HG02798 (cell line): ENCODE data around the gene ROR2.
A peak's percentile ranks its signal among the peaks of the same experiment; 100 is the strongest.

Experiments
- ATAC-seq: cut with Tn5 transposase; IDR thresholded peaks from one replicate; pipeline ENCODE4 v1.9.1; 2021; ENCODE audit warnings: mild to moderate bottlenecking; ENCODE audit not compliant: unreplicated experiment, poor library complexity

The ROR2 gene

DNA sequence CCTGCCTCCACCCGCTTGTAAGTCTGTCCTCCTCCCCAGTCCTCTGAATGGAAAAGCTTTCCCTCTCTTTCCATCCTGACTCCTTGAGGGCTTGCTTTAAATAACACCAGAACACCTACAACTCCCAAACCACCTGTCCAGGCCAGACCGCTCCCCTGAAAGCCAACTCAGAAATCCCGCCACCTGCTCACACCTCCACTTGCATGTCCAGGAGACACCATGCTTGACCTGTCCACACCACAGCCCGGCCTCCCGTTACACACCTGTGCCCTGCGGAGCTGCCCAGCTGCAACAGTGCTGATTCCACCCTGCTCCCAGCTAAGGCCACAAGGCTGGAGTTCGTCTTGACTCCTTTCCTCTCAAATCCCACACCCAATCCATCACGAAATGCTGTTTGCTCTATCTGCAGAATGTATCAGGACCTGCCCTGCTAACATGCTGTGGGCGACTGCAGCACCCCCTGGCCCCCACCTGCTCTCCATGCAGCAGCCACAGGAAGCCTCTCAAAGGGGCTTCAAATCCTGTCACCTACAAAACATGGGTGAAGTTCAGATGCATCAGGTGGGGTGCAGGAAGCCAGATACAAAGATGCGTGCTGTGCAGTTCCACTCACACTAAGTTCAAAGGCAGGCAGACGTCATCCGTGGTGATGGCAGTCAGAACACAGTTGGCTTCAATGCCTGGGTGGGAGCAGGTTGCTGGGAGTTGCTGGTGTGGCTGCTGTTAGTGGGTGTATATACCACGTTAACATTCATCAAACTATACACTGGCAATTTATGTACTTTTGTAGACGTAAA is 166.0 kb downstream of the ROR2 start:
- no peak for ATAC-seq

DNA sequence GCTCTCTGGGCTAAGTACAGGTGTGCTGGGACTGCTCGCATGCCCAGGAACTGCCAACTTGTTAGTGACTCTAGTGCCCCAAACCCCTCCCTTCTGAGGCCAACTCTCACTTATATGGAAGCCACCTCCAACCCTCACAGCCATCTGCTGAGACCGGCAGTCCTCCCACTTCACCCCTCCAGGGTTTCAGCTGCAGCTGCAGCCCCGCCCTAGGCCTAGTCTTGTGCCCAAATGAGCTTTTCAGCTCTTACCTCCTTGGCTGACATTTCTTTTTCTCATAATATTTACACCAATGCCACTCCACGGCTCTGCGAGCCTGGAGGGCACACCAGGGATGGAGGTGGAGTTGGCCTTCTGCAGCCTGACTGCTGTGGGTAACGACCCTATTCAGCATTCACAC is 166.6 kb downstream of the ROR2 start:
- no peak for ATAC-seq

DNA sequence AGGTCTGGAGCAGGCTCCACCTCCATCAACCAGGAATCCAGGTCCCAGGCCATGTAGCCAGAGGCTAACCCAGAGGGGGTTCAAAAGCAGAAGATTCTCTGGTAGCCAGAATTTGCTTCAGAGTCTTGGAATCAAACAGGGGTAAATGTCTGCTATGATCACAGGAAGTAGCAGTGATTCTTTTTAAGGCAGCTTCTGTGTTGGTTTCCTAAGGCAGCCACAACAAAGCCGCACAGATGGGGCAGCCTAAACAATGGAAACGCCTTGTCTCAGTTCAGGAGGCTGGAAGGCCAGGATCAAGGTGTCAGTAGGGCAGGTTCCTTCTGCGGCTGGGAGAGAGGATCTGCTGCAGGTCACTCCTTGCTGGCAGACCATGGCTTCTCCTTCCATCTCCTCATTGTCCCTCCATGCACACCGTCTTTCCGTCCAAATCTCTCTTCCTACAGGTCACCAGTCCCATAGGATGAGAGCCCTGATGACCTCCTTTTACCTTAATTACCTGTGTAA is 167.3 kb downstream of the ROR2 start:
- no peak for ATAC-seq

DNA sequence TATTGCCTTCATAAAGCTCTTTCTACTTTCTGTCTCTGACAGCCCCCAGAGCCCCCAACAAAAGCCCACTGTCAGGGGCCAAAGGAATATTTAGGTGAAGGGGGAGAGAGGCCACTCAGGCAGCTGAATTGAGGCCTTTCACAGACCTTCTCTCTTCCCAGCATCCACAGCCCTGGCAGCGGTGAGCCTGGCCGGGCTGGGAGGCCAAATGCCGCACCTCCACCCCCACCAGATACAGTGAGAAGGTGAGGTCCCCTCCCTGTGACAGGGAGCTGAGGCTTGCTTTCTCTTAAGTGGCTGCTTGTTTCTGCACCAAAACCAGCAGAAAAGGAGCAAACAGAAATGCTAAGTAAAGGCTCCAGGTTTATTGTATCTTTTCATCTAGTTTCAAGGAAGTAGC is 168.1 kb downstream of the ROR2 start:
- ATAC-seq = no peak

DNA sequence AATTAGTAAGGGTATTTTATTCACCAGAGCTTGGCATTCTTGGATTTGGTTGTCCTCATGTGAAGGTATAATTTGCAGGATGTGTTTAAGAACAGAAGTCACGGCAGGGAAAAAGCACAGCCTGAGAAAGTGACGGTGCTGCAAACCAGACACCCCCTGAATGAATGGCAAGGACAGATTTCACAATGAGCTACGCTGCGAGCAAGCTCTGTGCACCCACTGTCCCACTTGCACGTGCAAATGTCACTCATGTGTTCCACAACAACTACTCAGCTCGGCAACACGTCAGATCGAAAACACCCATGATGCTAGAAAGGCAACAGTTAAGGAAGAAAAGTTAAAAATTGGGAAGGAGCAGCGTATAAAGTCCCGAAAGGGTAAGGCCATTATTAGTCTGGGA is 168.9 kb downstream of the ROR2 start:
- ATAC-seq = no peak

DNA sequence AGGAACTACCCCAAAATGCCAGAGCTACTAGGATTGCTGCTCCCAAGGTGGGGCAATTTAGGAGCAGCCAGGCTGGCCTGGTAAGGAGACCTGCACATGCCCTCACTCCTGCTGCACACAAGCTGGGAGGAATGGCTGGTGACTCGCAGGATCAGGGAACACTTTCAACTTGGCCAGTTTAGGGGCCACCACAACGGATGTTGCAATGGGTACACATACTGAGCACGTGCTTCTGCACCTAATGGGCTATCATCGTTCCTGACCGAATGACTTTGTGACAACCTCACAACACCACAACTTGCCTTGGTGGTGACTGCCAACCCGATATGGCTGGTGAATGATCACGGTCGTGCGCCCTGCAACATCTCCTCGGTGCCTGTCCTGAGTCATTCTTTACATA is 172.0 kb downstream of the ROR2 start:
- ATAC-seq = no peak

DNA sequence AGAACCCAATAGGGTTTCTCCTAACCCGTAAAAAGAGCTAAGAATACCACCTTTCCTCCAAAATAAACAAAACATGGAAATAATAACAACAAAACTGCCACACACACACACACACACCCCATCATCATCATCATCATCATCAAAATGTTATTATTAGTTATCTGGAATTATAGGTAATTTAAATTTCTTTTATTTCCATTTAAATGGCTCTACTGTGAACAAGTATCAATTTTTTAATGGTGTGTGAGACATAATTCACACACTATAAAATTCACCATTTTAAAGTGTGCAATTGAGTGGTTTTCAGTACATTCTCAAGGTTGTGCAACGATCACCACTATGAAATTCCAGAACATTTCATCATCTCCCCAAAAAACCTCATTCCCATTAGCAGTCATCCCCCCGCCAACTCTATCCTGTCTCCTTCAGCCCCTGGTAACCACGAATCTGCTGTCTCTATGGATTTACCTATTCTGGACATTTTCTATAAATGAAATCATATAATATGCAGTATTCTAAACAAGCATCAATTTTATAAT is 172.7 kb downstream of the ROR2 start:
- ATAC-seq = no peak

DNA sequence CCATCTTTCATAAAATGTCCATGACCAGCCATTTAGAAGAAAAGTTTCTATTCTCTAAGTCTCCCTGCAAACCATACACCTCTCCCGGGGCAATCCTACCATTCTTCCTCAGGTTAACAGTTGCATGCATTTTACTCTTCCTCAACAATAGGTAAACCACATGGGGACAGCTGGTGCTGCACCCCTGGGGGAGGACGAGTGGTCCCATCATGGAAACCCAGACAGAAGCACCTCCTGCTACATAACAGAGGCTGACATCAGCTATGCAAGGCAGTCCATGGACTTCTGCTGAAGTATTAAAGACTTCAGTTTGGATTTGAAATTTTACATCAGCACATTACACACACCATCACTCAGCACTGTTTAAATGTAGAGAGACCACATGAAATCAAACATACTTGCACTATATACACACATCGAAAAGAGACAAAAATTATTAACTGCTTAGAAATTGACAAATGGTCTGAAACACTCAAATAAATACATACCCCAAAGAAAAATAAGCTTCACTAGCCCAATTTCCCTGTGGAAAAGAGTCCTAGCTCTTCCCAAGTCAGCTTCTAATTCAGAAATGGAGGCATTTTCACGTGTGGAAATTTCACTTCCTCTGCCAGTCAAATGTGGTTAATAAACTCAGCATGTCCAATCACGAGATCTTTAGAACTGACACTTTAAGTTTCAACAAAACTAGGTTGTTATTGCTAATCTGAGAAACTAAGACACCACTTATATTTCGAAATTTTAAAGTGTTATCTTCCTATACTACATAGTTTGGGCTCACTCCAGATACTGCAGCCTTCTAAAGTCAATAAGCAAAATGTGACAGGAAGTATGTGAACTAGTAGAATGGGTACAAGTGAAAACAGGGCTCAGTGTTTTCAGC is 173.4 kb downstream of the ROR2 start:
- no peak for ATAC-seq

DNA sequence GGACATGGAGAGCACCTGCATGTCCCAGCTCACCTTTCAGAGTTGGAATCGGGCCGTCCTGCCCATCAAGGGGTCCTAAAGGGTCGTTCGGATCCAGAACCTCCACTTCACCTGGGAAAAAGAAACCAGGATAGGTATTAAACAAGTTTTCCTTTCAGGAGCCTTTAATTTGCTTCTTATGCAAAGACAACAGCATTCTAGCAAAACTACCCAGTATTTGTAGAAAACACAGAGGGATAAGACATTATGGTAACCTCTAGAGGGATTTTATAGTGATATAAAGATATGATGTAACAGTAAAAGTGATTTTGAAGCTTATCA is 174.4 kb downstream of the ROR2 start:
- ATAC-seq = no peak

DNA sequence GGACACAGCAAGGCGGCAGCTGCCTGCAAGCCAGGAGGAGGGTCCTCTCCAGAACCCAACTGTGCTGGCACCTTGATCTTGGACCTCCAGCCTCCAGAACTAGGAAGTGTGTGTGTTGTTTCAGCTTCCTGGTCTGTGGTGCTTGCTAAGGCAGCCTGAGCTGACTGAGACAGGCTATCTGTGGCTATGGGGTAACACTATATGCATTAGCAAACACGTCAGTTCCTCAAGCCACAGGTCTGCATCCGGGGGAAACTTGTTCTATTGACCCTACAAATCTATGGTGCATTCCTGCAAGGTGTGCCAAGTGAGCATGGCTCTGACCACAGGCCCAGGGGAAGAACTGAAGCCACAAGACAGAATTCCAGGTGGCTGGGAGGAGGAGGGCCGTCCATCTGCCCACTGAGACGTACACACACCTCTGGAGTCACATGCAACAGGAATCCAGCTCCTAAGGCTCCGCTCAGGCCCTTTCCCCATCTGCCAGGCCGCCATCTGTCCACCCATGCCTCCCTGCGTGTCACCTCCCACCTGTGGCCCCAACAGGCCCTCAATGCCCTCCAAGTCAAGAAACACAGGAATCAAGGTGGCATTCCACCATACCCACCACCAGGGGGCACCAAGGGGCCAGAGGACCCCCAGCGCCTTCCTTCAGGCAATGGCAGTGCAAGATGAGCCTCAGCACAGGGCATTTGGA is 174.9 kb downstream of the ROR2 start:
- peak; percentile 61 for ATAC-seq

DNA sequence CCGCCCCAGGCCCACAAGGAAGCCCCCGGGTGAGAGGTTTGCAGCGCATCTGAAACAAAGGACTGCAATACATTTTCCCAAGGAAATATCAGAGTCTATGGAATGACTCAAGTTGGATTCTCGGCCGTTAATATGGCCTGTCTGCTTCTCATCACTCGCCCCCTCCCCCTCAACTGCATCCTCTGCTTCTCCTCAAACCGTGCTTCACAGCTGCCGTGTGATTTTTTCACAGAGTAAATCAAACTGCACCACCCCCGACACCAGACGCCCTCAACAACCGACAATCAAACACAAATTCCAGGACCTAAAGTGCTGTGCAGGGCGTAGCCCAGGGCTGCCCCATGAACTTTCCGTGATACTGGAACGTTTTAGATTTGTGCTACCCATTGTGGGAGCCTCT is 176.9 kb downstream of the ROR2 start:
- ATAC-seq = no peak

DNA sequence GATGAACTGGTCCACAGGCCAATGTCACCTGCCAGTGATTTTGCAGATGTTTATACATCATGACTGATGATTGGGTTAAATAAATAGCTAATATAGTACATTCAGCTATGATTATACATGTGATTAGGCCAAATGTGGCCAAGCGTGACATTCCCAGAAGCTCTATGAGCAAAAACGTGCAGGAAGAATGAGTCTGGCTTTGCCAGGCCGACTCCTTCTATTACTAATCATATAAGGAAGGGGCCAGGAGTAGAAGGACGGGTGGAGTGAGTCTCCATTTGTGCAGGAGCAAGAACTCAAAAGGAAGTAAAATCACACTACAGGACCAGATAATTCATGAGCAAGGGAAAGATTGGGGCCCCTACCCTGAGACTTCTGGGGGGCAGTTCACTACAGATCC is 178.2 kb downstream of the ROR2 start:
- ATAC-seq = no peak

DNA sequence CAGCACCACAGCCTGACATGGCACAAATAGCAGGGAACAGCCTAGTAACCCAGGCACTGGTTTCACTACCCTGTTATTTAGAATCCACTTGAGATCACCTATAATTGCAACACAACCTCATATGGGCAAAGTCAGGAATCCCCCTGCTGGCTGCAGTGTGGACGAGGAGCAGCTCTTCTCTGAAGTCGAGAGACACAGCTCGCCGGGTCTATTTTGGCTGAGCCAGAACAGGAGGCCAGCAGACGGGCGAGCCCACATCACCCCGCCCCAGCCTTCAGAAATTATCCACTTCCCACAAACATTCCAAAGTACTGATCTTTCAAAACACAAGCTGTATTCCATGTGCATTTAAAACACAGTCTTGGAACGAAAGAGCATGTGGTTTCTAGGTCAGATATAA is 179.0 kb downstream of the ROR2 start:
- no peak for ATAC-seq

DNA sequence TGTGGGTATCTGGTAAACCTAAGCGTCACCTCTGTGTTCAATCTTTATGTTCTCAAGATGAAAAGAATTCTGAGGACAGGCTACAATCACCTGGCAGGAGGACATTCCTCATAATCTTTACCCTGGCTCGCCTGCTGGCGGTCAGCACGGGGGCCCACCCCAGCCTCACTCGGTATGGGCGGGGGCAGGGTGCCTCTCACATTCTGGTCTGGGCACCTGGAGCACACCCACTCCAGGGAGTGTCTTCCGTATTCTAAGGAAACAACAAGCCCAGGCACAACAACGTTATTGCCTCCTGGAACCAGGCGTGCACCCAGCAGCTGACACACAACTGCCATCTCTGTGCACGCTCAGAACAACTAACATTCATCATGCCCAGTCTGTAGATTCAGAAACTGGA is 179.8 kb downstream of the ROR2 start:
- no peak for ATAC-seq

DNA sequence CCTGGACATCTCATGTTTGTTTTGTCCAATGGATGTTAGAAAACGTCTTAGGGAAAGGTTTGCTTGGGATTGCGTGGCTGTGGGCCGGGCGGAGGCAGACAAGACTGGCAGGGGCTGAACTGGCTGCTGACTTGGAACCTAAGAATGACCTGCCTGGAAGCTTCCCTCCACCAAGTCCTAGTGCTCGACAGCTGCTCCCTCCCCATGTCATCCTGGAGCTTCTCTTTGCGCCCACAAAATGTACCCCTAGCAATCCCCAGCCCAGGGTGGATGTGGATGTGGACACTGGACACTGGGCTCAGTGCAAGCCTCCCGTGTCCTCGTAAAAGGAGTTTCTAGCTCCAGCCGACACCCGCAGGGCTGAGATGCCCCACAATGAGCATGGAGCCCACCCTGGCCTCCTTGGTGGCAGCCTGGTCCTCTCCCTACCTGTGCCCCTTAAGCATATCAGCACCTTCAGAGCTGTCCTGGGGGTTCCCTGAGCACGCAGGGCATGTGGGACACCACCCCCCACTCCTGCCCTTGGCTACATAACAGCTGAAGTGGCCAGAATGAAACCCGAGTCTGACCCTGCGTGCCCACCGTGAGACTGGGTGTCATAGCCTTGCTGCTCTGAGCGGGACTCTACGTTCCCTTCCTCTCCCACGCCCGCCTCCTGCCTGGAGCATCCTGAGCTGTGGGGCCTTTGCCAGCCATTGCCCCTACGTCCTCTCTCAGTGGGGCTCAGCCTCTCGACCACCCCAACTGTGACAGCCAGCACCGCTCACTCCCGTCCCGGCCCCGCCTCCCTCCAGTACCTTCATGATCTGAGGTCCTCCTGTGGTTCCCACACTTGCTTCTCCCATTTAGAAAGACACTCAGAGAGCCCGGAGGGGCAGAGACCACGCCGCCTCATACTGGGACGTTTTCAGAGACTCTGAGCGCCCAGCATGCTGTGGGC is 180.8 kb downstream of the ROR2 start:
- ATAC-seq = no peak

DNA sequence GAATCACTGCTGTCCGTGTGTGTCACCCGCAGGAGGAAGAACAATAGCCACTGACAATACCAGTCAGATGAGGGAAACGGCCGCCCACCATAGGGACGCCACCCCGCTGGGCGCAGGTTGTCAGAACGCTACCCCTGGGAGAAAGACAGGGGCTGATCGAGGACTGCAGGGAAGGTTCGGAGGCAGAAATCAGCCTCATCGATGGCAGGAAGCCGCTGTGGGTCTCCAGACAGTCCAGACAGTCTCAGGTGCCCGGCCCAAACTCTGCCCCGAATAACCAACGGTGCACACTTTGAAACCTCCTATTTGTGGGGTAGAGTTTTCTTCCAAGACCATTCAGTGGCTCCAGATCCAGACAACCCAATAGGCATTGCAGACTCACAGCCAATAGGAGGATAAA is 181.5 kb downstream of the ROR2 start:
- ATAC-seq = no peak

DNA sequence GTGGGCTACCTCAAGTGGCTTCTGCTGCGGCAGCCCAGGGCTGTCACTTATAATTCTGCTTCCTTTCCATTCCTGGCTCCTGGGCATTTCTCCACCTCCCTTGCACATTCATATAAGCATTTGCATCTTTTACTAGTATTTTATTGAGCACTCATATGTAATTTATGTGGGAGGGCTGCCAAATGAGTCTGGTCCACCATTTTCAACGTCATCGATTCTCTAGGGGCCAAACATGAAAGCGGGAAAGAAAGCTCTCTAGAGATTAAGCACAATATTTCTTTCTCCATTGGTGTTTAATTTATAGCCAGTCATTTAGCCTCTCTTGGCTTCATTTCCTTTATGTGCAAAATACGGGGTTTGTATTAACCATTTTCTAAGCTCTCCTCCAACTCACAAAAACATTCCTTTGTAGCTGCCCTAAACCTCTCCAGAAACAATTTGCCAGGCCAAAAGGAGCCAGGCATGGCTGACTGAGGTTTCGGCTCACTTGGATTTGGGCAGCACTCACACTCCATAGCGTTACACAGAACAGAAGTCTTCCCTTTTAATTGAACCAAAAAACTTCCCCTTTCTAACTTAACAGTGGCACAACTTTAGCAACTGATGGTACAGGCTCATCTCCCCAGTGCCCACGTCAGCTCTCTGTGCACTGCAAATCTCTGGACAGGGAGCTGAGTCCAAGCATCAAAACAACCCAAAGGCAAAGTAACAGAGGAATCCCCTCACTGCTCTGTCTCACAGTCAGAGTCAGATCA is 183.5 kb downstream of the ROR2 start:
- ATAC-seq = no peak

DNA sequence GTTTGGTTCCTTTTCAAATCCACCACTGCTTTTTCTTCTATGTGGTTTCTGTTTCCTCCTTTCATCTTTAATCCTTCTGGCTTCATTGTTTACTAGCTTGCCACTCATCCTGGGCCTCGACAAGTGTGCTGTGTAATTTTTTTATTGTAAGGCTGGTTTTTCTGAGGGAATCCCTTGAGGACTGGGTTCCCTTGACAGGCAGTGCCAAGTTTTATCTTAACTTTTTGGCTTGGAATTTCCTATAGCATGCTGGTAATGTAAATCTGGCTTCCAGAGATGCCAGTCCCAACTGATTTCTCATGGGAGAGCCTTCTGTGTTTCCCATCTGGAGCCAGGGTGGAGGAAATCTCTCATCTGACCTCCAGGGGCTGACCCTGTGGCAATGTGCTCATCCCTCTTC is 184.7 kb downstream of the ROR2 start:
- no peak for ATAC-seq

DNA sequence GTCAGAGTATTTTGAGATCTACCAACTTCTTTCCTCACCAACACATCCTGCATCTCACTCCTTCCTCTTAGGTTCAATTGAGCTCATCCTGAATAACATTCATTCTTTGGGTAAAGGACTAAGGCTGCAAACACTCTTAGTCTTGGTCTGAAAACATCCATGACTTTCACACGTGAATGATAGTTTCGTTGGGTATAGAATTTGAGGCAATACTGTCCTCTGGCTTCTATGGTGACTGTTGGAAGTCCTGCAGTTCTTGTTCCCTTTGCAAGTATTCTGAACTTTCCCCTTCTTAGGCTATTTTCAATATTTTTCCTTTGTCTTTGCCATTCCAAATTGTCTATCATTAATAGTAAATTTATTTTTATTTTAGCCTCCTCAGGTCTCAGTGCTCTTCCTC is 185.4 kb downstream of the ROR2 start:
- no peak for ATAC-seq
